Activated CD4-positive, alpha-beta T cell treated with anti-CD3 and anti-CD28 coated beads, Interleukin-2, amount 50 U/mL, for 48 hours (primary cell): ENCODE data around the gene TPRX1.
A peak's percentile ranks its signal among the peaks of the same experiment; 100 is the strongest.
"Not testable (repeated sequence)": the region's sequence is repeated elsewhere in the genome, so short reads cannot be mapped to it uniquely, and the experiment has no call there.

Experiments used
- DNase-seq, 2 experiments: peaks; one replicate each; pipeline ENCODE4 v3.0.0-alpha.2; 2020

The TPRX1 gene

GRCh38 chr19:47766359-47766620 lies 38.1 kb downstream of the TPRX1 start:
- no peak for DNase-seq

DNA sequence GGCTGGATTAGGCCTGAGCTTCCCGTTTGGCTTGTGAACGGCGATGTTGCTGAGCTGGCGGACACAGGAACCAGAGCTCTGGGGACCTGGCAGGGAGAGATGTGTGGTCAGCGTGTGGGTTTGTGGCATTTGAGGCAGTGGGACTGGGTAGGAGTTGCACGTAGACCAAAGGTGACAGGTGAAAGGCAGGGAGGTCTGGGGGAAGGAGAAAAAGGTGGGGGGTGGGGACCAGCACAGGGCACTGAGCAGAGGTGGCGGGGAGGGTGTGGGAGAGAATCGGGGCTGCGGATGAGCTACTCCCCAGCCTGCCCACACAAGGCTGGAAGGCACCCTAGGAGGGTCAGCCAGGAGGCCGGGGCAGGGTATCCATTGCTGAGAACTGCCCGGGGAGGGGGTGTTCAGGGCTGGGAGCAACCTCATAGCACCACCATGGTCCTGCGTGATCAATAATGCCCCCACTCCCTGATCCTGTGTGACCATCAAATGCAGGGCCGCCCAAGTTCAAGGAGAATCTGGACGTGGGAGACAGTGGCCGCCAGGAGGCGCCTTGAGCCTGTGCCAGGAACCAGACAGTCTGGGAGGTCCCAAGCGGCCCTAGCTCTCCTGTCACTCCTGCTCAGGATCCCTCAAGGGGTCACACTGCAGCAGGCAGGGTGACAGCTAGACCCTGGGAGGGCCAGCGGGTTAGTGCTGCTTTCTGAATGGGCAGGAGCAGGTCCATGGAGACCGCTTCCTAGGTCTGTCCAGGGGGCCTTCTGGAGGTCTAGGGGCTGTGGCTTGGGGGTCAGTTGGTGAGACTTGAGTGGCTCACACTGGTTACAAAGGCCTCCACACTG lies 38.6 kb downstream of the TPRX1 start:
- peak; percentile 49 to 59 for DNase-seq

- not testable (repeated sequence) for DNase-seq
These were observed 39.6 kb downstream of the TPRX1 start for GRCh38 chr19:47764705-47765104.

DNA sequence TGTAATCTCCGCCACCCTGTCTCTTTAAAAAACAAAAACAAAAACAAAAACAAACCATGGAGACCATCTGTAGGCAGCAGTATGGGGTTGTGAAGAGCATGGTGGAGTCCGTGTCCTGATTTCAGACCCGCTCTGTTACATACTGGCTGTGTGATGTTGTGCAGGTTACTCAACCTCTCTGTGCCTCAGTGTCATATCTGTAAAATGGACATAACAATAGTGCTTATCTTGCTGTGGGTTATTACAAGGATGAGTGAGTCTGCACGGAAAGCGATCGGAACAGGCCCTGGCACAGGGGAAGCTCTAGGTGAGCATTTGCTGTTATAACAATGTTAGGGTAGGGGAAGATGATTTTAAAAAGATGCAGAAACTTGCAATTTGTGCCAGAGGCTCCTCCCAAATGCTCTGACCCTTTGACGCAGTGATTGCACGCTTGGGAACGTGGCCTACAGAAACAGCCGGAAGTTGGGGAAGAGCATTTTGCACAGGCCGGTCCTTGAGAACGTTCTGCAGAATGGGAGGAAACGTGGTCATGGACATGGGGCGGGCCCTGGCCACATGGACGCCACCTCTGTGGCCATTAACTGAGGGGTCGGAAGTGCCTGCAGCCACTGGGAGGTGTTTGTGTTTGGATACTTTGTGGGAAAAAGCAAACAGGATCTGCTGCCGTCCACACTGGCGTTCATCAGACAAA lies 41.6 kb downstream of the TPRX1 start:
- DNase-seq: no peak

DNA sequence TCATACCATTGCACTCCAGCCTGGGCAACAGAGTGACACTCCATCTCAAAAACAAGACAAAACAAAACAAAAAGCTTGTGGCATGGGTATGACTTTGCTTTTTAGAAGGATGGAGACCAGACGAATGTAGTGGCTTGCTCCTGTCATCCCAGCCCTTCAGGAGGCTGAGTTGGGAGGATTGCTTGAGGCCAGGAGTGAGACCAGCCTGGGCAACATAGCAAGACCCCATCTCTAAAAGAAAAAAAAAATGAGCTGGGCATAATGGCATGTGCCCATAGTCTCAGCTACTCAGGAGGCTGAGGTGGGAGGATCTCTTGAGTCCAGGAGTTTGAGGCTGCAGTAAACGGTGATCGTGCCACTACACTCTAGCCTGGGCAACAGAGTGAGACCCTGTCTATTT lies 42.2 kb downstream of the TPRX1 start:
- DNase-seq: no peak

GRCh38 chr19:47761566-47761965 lies 42.8 kb downstream of the TPRX1 start:
- no peak for DNase-seq

DNA sequence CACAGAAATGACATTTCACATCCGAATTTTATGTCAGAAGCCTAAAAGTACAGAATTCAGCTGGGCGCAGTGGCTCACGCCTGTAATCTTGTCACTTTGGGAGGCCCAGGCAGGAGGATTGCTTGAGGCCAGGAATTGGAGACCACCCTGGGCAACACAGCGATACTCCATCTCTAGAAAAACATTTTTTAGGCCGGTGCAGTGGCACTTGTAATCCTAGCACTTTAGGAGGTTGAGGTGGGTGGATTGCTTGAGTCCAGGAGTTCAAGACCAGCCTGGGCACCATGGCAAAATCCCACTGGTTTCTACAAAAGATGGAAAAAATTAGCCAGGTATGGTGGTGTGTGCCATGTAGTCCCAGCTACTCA lies 43.7 kb downstream of the TPRX1 start:
- DNase-seq: no peak

GRCh38 chr19:47758443-47758804 lies 45.9 kb downstream of the TPRX1 start:
- no peak for DNase-seq

- no peak for DNase-seq
These were observed 46.5 kb downstream of the TPRX1 start for GRCh38 chr19:47757617-47758442.

- no peak for DNase-seq
These were observed 47.3 kb downstream of the TPRX1 start for GRCh38 chr19:47756953-47757608.

- DNase-seq: no peak
These were observed 47.8 kb downstream of the TPRX1 start for GRCh38 chr19:47756627-47756929.

GRCh38 chr19:47755762-47756626 lies 48.4 kb downstream of the TPRX1 start:
- no peak for DNase-seq

DNA sequence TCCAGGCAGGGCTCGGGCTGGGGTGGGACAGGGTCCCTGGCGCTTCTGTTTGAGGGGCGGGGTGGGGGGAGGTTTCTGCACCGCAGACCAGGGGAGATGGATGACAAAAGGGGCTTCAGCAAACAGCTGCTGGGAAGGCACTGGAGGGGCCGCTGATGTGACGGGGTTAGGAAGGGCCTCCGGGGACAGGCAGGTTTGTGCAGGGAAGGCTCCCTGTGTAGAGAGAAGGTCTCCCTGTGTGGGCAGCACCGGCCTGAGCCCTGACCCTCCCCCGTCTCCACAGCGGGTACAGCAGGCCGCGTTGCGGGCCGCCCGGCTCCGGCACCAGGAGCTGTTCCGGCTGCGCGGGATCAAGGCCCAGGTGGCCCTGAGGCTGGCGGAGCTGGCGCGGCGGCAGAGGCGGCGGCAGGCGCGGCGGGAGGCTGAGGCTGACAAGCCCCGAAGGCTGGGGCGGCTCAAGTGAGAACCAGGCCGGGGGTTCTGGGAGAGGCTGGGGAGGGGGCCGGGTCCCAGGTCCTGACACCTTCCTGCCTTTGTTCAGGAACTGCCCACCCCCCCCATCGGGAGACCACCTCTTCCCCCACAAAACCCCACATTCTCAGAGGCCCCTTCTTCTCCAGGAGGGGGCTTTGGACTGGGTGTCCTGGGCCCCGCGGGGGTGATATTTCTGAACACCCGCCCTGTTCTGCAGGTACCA lies 49.1 kb downstream of the TPRX1 start:
- no peak for DNase-seq

DNA sequence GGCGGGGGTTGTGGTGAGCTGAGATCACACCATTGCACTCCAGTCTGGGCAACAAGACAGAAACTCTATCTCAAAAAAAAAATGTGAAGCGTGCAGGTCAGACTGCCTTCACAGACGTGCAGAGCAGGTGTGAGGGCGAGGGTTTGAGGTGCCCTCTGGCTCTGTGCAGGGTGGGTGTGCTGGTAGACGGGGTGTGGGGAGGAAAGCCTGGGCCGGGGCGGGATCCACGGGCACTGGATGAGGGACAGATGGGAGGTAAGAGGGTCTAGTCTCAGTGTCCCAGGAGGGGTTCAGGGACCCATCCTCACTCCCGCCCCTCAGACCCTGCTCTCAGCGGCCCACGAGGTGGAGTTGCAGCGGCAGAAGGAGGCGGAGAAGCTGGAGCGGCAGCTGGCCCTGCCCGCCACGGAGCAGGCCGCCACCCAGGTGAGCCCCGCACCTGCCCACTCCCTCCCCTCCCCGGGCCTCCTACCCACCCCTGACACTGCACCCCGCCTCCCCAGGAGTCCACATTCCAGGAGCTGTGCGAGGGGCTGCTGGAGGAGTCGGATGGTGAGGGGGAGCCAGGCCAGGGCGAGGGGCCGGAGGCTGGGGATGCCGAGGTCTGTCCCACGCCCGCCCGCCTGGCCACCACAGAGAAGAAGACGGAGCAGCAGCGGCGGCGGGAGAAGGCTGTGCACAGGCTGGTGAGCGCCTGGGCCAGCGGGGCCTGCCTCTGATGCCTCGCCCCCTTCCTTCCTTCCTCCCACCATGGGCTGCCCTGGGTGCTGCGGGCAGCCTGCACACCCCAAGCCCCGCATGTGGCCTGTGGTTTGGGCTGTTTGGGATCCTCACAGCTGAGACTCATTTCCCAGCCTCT lies 49.9 kb downstream of the TPRX1 start:
- no peak for DNase-seq

DNA sequence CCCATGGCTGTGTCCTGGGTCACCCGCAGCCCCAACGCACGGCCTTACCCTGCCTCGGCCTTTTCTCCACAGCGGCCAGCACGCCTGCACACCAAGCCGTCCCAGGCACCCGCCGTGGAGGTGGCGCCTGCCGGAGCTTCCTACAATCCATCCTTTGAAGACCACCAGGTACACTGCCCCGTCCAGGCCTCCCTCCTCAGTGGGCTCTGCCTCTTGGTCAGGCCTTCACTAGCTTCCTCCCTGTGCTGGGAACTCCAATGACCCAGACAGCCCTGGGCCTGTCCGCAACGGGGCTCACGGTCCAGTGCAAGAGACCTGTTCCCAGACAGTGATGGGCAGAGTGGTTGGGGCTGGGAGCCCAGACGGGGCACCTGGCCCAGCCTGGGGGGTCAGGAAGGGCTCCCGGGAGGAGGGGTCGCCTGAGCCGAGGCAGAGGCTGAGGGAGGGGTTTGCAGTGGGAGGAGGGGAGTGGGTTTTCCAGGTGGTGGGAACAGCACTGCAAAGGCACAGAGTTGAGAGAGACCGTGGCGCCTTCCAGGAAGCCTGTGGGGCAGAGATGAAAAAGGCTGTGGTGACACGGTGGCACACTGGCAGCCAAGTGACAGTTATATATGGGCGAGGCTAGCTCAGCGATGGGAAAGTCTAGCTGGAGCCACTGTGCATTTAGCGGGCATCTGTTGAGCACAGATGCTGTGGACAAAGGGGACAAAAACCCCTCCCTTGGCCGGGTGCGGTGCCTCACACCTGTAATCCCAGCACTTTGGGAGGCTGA lies 51.7 kb downstream of the TPRX1 start:
- DNase-seq: no peak
